K562 (cell line): ENCODE results near the gene CLSTN1.
A peak's percentile ranks its signal among the peaks of the same experiment; 100 is the strongest.

Experiments
- CC2D1A ChIP-seq: fragments of 450-650 bp; IDR thresholded peaks from 2 replicates; pipeline ENCODE4 v1.6.1; 2017; ENCODE audit warnings: mild to moderate bottlenecking
- HNRNPUL1 ChIP-seq: fragments of 200-400 bp; formaldehyde crosslinking; IDR thresholded peaks from 2 replicates; pipeline ENCODE4 v1.6.1; 2017; ENCODE audit warnings: low read length
- MAFF ChIP-seq: IDR thresholded peaks from 2 replicates; pipeline ENCODE4 v1.6.1; 2012; ENCODE audit warnings: low read length, improper control_type of control experiment
- MAFK ChIP-seq: IDR thresholded peaks from 2 replicates; pipeline ENCODE4 v1.6.1; 2011; ENCODE audit warnings: low read length, improper control_type of control experiment
- PRPF4 ChIP-seq: fragments of 200-400 bp; formaldehyde crosslinking; IDR thresholded peaks from one replicate; pipeline ENCODE4 v1.6.1; 2017; ENCODE audit warnings: low read length, low read depth, mild to moderate bottlenecking; ENCODE audit not compliant: insufficient read depth, poor library complexity, severe bottlenecking
- RBM25 ChIP-seq: fragments of 200-400 bp; formaldehyde crosslinking; IDR thresholded peaks from 2 replicates; pipeline ENCODE4 v1.6.1; 2018; ENCODE audit warnings: low read length, low read depth, moderate library complexity; ENCODE audit not compliant: severe bottlenecking
- ZFP36 ChIP-seq: fragments of 150-350 bp; IDR thresholded peaks from 2 replicates; pipeline ENCODE4 v1.6.1; 2018; ENCODE audit warnings: low read length, low read depth; ENCODE audit not compliant: partially characterized antibody
- ZNF274 ChIP-seq: IDR thresholded peaks from 2 replicates; pipeline ENCODE4 v1.6.1; 2011; ENCODE audit warnings: low read depth, mild to moderate bottlenecking, low read length, moderate library complexity, borderline replicate concordance
- ZNF384 ChIP-seq: IDR thresholded peaks from 2 replicates; pipeline ENCODE4 v1.6.1; 2012; ENCODE audit warnings: low read depth, low read length, improper control_type of control experiment
- ZNF696 ChIP-seq: fragments of 250-450 bp; sonication (Bioruptor Pico); conservative IDR thresholded peaks from 2 replicates; pipeline ENCODE4 v1.4.0; 2020; ENCODE audit warnings: mild to moderate bottlenecking, moderate library complexity
- TF ChIP-seq, protein P1 (sequence below), 3 experiments: IDR thresholded peaks in 2 of 3; conservative IDR thresholded peaks in 1 of 3; 2 replicates each; pipeline ENCODE4 v1.5.1; 2011 to 2012; ENCODE audit warnings: low read length in 3 of 3, mild to moderate bottlenecking in 3 of 3, control low read depth in 2 of 3, improper control_type of control experiment in 1 of 3, inconsistent platforms in 1 of 3, low read depth in 1 of 3, mixed read lengths in 1 of 3, moderate library complexity in 1 of 3; ENCODE audit not compliant: insufficient read depth in 2 of 3
- TF ChIP-seq, protein P2 (sequence below): fragments of 200-800 bp; sonication (Bioruptor generic); IDR thresholded peaks from 2 replicates; pipeline ENCODE4 v1.6.1; 2016; ENCODE audit warnings: missing genetic modification characterization, missing compliant biosample characterization
- TF ChIP-seq, protein P3 (sequence below): fragments of 250-450 bp; sonication (Bioruptor Pico); IDR thresholded peaks from 2 replicates; pipeline ENCODE4 v1.4.0; 2020; ENCODE audit warnings: mild to moderate bottlenecking

DNA sequence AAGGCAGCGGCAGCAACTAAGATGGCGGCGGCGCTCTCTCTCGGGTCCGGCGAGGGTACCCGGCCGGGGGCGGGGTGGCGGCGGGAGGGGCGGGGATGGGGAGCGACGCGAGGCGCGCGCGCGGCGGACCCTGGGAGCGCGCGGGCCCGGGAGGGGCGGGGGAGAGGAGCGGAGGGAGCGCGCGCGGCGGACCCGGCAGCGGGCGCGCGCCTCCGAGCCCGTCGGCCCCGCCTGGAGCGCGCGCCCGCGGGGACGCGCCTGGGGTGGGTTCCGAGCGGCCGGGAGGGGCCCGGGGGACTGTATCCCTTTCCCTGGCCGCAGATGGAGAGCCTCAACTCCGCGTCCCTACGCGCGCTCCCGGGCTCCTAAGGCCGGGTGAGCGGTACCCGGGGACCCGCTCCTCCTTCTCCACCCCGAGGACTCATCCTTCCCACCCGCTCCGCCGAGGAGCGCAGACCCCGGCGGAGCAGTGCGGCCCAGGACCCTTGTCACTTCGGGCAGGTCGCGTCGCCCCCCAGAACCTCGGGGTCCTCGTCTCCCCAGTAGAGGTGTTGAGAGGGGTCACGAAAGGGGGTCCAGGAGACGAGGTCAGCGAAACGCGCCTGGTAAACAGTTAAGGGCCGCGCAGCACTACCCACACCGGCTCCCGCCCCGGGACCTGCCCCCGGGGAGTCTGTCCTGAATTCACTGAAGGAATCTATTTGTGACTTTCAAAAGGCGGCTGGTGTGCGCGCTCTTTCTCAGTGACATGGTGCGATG, at the start of gene CLSTN1:
- TF ChIP-seq, protein P1, sequence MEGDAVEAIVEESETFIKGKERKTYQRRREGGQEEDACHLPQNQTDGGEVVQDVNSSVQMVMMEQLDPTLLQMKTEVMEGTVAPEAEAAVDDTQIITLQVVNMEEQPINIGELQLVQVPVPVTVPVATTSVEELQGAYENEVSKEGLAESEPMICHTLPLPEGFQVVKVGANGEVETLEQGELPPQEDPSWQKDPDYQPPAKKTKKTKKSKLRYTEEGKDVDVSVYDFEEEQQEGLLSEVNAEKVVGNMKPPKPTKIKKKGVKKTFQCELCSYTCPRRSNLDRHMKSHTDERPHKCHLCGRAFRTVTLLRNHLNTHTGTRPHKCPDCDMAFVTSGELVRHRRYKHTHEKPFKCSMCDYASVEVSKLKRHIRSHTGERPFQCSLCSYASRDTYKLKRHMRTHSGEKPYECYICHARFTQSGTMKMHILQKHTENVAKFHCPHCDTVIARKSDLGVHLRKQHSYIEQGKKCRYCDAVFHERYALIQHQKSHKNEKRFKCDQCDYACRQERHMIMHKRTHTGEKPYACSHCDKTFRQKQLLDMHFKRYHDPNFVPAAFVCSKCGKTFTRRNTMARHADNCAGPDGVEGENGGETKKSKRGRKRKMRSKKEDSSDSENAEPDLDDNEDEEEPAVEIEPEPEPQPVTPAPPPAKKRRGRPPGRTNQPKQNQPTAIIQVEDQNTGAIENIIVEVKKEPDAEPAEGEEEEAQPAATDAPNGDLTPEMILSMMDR (IDR thresholded peaks at IDR 0.05 in 2 of 3, conservative IDR thresholded peaks at IDR 0.05 in 1 of 3; ENCODE audit: insufficient read depth in 2 of 3, low read depth in 1 of 3, low read length in 3 of 3), result no peak
- TF ChIP-seq, protein P2, sequence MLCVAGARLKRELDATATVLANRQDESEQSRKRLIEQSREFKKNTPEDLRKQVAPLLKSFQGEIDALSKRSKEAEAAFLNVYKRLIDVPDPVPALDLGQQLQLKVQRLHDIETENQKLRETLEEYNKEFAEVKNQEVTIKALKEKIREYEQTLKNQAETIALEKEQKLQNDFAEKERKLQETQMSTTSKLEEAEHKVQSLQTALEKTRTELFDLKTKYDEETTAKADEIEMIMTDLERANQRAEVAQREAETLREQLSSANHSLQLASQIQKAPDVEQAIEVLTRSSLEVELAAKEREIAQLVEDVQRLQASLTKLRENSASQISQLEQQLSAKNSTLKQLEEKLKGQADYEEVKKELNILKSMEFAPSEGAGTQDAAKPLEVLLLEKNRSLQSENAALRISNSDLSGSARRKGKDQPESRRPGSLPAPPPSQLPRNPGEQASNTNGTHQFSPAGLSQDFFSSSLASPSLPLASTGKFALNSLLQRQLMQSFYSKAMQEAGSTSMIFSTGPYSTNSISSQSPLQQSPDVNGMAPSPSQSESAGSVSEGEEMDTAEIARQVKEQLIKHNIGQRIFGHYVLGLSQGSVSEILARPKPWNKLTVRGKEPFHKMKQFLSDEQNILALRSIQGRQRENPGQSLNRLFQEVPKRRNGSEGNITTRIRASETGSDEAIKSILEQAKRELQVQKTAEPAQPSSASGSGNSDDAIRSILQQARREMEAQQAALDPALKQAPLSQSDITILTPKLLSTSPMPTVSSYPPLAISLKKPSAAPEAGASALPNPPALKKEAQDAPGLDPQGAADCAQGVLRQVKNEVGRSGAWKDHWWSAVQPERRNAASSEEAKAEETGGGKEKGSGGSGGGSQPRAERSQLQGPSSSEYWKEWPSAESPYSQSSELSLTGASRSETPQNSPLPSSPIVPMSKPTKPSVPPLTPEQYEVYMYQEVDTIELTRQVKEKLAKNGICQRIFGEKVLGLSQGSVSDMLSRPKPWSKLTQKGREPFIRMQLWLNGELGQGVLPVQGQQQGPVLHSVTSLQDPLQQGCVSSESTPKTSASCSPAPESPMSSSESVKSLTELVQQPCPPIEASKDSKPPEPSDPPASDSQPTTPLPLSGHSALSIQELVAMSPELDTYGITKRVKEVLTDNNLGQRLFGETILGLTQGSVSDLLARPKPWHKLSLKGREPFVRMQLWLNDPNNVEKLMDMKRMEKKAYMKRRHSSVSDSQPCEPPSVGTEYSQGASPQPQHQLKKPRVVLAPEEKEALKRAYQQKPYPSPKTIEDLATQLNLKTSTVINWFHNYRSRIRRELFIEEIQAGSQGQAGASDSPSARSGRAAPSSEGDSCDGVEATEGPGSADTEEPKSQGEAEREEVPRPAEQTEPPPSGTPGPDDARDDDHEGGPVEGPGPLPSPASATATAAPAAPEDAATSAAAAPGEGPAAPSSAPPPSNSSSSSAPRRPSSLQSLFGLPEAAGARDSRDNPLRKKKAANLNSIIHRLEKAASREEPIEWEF (CRISPR knock-in tag), result peak; percentile 85
- TF ChIP-seq PRPF4 (no peak), ZFP36 (no peak), ZNF696 (CRISPR knock-in tag) (no peak), ZNF274 (no peak), MAFF (no peak), CC2D1A (0 out of 2 replicates have a peak, but pooled peaks have one; percentile 23), HNRNPUL1 (no peak), ZNF384 (no peak), RBM25 (no peak), MAFK (no peak)
- TF ChIP-seq, protein P3, sequence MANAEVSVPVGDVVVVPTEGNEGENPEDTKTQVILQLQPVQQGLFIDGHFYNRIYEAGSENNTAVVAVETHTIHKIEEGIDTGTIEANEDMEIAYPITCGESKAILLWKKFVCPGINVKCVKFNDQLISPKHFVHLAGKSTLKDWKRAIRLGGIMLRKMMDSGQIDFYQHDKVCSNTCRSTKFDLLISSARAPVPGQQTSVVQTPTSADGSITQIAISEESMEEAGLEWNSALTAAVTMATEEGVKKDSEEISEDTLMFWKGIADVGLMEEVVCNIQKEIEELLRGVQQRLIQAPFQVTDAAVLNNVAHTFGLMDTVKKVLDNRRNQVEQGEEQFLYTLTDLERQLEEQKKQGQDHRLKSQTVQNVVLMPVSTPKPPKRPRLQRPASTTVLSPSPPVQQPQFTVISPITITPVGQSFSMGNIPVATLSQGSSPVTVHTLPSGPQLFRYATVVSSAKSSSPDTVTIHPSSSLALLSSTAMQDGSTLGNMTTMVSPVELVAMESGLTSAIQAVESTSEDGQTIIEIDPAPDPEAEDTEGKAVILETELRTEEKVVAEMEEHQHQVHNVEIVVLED (CRISPR knock-in tag), result no peak
